Hematopoietic multipotent progenitor cell treated with erythropoietin and hydrocortisone succinate and interleukin-3 and kit ligand, for 17 days (in vitro differentiated cells): Measurements from ENCODE around the gene VWA5A.

ENCODE experiments used
- DNase-seq: peaks from one replicate; pipeline ENCODE4 v3.0.0-alpha.2; 2015; ENCODE audit warnings: low spot score

Gene VWA5A

DNA sequence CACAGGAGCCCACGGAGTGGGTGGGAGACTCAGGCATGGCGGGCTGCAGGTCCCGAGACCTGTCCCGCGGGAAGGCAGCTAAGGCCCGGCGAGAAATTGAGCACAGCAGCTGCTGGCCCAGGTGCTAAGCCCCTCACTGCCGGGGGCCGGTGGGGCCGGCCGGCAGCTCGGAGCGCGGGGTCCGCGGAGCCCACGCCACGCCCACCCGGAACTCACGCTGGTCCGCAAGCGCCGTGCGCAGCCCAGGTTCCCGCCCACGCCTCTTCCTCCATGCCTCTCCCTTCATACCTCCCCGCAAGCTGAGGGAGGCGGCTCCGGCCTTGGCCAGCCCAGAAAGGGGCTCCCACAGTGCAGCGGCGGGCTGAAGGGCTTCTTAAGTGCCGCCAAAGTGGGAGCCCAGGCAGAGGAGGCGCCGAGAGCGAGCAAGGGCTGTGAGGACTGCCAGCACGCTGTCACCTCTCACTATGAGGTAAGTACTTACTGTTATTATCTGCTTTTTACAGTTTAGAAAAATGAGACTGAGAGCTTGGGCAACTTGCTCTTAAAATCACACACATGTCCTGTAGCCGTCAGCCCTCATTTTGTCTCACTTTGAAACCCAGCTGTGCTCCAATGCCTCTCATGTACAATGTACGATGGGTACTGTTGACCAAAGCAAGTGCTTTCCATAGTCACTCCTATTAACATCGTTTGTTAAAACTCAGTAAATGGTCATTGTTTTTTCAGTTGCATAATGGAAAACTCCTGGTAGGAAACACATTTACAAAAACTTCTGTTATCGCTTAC, 55.7 kb downstream of the VWA5A start:
- DNase-seq, result no peak

DNA sequence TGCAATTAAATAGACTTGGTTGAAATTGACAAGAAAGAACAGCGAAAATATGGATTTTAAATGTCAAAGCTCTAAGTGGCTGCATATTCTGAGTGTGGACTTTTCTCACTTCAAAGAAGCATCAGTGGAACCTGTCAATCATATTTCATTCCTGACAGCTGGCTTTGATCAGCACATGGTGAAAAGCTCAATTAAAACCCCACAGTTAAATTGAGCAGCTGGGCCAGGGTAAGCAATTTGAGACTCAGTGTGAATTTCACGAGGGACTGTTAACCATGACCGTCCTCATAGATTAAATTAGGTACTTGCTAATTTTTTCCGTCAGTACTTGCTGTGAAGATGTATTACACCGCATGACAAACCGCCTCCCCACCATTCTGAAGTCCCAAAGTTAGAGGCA, 56.9 kb downstream of the VWA5A start:
- no peak for DNase-seq

DNA sequence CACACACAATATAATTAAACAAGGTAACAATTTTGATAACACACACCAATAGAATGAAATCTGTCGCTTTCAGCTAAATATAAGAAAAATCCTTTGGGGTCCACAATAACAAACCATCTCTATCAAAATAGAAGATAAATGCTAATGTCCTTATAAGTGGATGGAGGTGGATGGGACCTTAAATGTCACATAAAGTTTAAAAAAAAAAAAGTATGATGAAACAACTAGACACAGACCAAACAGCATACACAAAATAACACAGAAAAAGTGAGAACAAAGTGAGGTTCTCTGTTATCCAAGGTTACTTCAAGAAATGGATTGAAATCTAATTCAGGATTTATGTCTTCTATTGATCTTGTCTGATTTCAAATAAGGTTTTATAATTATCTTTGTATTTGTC, 57.3 kb downstream of the VWA5A start:
- no peak for DNase-seq

DNA sequence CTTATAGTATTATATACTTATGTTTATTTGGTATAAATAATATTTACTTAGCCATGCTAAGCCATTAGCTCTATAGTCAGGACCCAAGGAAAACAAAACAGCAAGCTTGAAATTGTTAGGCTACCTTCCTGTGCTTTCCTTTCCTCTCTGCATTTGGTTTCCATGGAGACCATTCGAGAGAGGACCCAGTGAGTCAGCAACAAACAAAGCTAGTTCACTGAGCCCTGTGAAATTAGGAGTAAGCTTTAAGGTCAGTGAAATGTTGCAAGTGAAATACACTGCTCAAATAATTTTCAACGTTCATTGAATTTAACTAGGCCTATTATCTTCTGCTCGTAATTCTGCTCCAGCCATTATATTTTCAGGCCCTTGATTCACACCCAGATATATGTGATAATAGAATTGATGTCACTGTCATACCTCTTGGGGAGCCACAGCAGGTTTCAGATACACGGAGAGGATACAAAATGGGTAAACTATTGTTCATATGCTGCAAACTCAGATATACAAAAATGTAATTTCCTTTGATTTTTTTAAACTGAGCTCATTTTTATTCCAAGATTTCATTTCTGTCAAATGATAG, 58.8 kb downstream of the VWA5A start:
- DNase-seq, result no peak

DNA sequence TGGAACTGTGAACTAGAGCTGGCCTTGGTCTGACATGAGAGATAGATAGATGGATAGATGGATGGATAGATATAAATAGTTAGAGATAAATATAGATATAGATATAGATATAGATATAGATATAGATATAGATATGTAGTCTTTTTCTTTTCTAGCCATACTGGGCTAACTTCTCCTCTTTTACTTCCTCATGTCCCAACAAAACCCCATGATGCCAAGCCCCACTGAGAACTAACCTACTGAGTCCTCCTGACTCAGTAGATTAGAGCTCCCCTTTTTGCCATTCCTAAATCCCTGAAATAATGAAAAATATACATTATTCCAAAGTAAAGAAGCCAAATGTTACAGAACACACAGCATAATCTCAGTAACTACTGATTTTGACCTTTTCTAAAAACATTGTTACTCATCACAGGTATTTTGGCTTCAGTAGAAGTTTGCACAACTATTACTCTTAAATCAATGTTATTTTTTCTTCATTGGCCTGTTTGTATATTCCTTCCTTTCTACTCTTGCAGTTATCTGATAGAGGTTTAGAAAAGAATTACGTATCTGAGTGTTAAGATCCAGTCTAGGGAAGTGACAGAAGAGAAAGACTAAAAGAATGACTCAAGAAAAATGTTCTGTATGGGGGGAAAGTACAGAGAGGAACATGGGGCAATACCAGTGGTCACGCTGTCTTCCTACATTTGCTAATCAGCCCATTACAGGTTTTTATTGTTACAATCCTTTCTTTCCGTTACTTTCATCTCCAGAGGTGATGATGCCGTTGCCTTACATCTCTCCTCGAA, 61.9 kb downstream of the VWA5A start:
- no peak for DNase-seq

DNA sequence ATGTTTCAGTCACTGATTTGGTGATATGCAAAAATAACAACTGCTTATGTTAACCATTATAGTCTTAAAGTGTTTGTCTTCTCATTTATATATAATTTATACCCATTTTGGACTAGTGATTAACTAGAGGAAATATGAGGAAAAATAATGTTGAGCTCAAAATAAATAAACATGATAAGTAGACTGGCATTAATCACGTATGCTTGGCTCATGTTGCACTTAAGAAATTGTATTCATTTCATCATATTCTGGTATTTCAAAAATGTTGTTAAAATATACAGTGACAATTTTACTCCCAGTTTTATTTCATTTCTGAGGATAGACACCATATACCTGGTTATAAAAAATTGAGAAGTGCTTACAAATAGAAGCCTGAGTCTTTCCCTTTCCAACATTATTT, 64.1 kb downstream of the VWA5A start:
- DNase-seq, result no peak

DNA sequence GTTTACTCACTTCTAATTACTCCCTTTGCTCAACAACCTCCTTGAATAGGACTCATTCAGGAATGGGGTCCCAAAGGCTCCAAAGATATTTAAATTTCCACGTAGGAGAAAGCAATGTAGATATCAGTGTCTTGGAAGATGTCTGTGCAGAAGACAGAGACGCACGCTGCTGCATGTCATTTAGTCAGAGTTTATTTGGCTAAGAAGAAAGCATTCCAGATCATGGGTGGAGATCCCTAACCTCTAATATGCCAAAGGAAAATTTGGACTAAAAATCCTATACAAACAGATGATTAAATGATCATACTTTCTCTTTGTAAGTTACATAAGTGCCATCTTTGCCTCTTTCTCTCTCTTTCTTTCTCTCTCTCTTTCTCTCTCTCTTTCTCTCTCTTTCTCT, 67.8 kb downstream of the VWA5A start, which contains the start of gene OR10D3:
TSS of gene OR10D3 (plus strand) at position 278 of the 400 bp plus-strand sequence. CDS start 1,925 bp downstream, outside the sequence.
- DNase-seq, result no peak

DNA sequence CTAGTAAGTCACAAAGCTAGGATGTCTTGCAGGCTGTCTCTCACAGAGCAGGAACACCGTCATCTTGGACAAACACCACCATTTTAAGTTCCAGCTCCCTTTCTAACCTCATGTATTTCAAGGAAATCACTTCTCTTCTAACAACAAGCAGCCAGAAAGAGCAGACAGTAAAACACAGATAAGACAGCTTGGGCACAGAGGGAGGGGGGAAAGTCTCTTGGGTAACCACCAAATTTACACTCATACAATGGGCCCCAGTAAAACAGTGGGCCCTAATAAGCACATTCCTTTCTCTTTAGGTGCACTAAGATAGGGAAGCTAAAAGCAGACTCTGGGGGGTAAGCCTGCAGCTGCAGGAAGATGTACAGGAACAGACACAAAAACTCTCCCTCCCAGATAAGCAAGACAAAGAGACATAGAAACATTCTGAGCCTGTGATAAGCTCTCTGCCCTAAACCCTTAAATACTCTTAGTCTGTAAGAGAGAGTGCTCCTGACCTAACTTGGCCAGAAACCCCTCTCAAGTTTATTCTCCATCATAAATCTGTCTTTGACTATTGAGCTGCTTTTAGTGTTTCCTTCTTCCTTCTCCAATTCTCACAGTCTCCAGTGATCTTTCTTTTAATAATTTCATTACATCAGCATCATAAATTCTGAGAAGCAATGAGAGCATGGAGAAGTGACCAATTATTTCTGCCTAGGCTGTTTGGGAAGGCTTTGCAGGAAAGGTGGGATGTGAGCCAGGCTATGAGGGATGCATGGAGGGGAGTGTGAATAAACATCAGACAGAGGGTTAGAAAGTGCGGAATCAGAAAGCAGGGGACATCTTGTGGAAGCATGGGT, 75.3 kb downstream of the VWA5A start:
- no peak for DNase-seq

DNA sequence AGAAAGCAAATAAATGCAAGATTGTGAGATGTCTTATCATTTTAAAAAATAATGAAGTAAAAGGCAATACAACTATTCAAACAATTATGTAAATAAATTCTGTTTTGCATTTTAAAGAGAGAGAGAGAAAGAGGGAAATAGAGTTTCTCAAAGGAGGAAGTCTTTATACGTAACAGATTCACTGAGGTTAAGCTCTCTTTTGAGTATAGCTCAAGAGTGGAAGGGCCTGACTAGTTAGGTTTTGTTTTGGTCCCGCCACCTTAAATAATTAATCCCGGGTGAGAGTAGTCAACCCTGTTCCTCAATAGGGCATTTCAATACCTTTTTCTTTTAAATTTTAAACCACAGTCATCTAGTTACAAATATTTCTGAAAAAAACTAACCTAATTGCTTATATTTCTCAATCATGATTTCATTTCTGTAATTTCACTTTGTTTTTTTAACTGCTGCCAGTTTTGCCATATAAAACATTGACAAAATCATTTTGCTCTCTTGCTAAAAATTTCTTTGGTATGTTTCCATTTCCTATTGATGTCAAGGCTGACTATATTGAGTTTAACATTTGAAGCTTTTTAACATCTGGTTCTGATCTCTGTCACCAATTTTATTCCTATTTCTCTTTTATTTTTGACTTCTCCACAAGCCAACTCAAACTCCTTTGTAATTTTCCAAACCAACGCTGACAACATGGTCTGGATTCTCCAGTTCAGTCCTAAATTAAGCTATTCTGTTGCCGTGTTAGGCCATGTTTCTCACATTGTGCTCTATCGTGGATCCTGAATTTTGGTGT, 78.2 kb downstream of the VWA5A start:
- DNase-seq, result no peak

DNA sequence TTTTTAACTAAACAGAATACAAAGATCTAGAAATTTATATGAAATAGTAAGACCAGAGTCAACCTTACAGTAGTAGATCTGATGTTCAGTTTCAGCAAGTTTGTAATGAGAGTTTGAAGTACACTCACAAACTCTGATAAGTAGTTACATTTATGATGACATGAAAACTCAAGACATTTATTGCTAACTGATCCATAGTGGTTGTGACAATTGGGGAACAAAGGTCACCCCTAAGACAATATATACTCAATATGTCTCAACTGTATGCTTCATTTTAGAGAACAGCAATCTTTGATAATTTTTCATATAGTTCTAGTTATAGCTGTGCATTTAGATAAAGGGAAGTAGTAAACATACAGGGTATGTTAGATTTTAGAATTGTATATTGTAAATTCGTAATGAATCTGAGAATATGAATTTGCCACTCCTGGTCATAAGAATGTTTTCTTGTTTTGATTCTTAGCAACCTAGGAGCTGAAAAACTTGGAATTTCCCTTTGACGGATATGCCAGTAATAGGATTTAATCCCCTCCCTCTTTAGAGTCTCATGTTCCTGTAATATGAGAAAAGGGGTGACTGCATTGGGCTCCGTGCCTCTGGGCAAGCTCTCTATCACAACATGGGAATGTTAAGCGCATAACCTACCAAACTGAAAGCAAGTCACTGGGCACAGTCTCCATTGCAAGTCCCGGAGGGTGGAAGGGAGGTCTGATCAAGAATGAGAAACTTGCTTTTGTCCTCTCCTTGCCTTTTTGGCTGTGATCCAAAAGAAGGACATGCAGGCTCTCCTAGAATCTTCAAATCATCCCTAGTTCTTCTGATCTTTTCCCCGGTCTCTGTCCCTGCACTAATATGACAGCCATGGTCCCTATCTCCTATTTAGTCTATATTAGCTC, 79.3 kb downstream of the VWA5A start:
- no peak for DNase-seq

DNA sequence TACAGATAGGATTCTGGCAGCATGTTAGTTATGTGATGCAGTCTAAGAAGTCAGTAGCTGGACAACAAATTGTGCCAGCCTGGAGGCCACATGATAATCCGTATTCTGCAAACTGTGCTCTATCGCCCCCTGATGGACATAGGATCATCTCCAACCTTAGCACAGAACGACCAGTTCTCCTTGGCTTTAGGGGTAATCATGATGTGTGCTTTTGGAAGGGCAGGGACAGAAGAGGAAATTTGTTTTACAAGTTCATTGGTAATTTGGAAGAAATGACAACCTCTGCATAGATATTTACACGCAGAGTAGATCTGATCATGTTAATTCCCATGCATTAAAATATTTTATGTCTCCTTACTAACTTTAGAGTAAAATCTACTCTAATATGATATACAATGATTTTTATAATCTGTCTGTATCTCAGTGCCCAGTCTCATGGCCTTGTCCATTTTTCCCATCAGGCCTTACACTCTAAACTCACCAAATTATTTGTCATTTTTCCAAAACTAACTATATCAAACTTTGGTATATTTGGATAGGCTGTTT, 80.0 kb downstream of the VWA5A start:
- DNase-seq, result peak; percentile 81
